ENCODE results near the gene DLGAP1. TPM values are rescaled to one million over a fixed set of nuclear protein-coding genes. Genes with fewer than 3 reads are reported as not detected.

The DLGAP1 gene

DNA sequence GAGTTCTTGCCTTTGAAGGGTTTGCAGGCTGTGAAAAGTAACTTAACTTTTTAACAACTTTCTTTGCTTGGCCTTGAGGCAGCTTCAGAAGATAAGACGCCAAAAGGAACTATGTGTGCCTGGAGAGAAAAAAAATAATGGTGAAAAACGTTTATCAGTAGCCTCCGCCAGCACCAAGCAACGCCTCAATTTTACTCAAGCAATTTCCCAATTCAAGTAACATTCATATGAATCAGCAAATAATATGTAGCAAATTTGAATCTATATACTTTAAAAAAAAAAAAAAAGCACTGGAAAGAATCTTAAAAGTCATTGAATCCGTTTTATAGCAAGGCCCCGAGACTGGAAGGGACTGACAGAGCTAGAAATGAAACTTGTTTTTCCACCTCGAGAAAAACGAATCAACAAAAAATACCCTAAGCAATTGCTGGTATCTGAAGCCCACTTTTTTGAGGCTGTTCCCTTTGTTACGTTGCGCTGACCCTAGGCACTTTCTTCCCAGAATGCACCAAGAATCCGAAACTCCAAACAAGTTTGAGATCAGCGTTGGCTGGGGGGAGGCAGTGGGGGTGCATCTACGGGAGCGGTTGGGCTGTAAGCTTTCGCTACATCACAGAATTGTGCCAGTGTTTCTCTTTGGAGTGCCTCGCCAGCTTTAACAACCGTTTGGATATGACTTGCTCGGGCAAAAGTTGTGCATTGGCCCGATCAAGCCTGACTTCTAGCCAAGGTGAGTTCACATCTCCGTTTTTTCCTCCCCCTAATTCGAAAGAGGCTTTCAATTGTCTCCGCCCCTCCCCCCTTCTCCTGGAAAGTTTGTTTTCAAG is 1007.8 kb downstream of the DLGAP1 start:
- no peaks in the 10 kb centered on the region for H3K79me1 ChIP-seq (ENCODE audit: low read length)
- peak overlapping the region; percentile 99 for H3K56ac ChIP-seq (ENCODE audit: low read length)
- peak overlapping the region; percentile 90 for H3K23ac ChIP-seq (ENCODE audit: low read length)
- H4K8ac ChIP-seq (ENCODE audit: low read depth, low read length), result no peak overlapping the region
- peaks cover 29% of the 10 kb centered on the region for H3K79me2 ChIP-seq (ENCODE audit: control insufficient read depth, insufficient read depth, low read length)
- peak overlapping the region; percentile 68 for H2BK120ac ChIP-seq (ENCODE audit: low read depth, low read length)
- H2AK5ac ChIP-seq (ENCODE audit: low read length), result peak overlapping the region; percentile 83
- H3K9ac ChIP-seq (ENCODE audit: low read length), result peak overlapping the region; percentile 94
- H3K4me2 ChIP-seq (ENCODE audit: low read length), result peak overlapping the region; percentile 94
- no CpG with 5 or more reads among the region's 22 CpGs for WGBS (ENCODE audit: extremely low coverage, insufficient coverage, low lambda C conversion rate)
- peak overlapping the region; percentile 99 for H3K27ac ChIP-seq (ENCODE audit: low read depth, low read length)
- peak overlapping the region; percentile 82 for H3K18ac ChIP-seq (ENCODE audit: low read length)
- no peaks in the 10 kb centered on the region for H3K27me3 ChIP-seq (ENCODE audit: insufficient read depth, low read length, poor library complexity)
- H3K4me3 ChIP-seq (ENCODE audit: low read length), result peak overlapping the region; percentile 46
- peak overlapping the region; percentile 94 for H2BK15ac ChIP-seq (replicated peaks; ENCODE audit: low read depth)
- H3K4ac ChIP-seq (ENCODE audit: low read depth, low read length), result peak overlapping the region; percentile 41
- no peaks in the 10 kb centered on the region for H3K36me3 ChIP-seq (ENCODE audit: control insufficient read depth, insufficient read depth, low read length)
- peak overlapping the region; percentile 95 for H2BK5ac ChIP-seq (ENCODE audit: low read length)
- H4K5ac ChIP-seq (ENCODE audit: low read length), result peak overlapping the region; percentile 26
- peak; percentile 91 for DNase-seq
- peaks cover 10% of the 10 kb centered on the region for H3K4me1 ChIP-seq (ENCODE audit: control insufficient read depth, low read depth, low read length)

Small RNA genes within 50 kb of the gene (small RNA-seq; reads per million reads assigned to genes)
- gene AP005208.1 (ENCODE audit: insufficient read depth), result not detected
- not detected for gene AP005403.1 (ENCODE audit: insufficient read depth)
- gene MIR6718 (ENCODE audit: insufficient read depth), result 1.3 reads per million
- gene RN7SL39P (ENCODE audit: insufficient read depth), result not detected
- not detected for gene RNU6-831P (ENCODE audit: insufficient read depth)
